HG02763 (cell line): Measurements from ENCODE around the gene MYO10.
A peak's percentile ranks its signal among the peaks of the same experiment; 100 is the strongest.
"Not testable (repeated sequence)": the region's sequence is repeated elsewhere in the genome, so short reads cannot be mapped to it uniquely, and the experiment has no call there.

ENCODE experiments used
- ATAC-seq: cut with Tn5 transposase; IDR thresholded peaks from one replicate; pipeline ENCODE4 v1.9.1; 2021; ENCODE audit warnings: mild to moderate bottlenecking, moderate library complexity; ENCODE audit not compliant: unreplicated experiment

Gene MYO10

DNA sequence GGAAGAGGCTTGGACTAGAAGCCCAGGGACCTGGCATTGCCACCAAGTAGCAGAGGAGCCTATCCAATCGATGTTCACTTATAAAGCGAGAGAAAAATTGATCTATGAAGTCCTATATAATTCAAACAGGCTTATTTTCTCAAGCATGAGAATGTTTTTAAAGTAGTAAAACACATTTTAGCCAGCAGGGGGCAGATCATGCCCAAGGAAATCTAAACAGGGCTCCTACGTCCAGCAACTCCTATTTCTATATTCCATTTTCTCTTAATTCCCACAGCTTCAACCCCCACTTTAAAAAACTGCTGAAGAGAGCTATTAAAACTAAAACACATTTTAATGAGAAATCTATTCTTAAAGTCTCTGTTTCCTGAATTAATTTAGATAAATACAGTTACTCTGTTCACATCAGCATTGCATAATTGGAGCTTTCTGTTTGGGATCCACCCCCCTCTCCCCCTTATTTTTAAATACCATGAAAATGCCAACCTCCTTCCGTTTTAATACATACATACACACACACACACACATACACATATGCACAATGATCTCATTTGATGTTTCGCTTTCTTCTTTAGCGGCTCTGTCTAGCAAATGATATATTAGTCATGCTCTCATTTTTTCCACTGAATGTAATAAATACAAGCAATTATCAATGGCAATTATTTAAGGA is 144.9 kb downstream of the MYO10 start:
- no peak for ATAC-seq

GRCh38 chr5:16788957-16789356 is 147.1 kb downstream of the MYO10 start:
- ATAC-seq = no peak

DNA sequence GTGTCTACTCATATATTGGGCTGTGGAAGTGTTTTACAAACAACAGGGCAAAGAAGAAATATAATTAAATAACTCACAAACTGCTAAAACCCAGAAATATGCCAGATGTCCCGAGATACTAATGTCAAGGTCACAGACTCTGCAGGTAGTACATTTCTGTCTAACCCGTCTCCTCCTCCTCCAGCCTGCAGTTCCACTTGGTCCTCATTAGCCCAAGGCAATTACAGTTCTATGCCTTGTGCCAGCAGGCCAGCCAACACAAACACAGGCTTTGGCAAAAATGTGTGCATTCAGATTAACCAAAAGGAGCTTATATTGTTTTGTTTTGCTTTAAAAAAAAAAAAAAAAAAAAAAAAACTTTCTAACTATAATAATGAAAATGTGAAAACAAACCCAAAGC is 148.8 kb downstream of the MYO10 start:
- no peak for ATAC-seq

DNA sequence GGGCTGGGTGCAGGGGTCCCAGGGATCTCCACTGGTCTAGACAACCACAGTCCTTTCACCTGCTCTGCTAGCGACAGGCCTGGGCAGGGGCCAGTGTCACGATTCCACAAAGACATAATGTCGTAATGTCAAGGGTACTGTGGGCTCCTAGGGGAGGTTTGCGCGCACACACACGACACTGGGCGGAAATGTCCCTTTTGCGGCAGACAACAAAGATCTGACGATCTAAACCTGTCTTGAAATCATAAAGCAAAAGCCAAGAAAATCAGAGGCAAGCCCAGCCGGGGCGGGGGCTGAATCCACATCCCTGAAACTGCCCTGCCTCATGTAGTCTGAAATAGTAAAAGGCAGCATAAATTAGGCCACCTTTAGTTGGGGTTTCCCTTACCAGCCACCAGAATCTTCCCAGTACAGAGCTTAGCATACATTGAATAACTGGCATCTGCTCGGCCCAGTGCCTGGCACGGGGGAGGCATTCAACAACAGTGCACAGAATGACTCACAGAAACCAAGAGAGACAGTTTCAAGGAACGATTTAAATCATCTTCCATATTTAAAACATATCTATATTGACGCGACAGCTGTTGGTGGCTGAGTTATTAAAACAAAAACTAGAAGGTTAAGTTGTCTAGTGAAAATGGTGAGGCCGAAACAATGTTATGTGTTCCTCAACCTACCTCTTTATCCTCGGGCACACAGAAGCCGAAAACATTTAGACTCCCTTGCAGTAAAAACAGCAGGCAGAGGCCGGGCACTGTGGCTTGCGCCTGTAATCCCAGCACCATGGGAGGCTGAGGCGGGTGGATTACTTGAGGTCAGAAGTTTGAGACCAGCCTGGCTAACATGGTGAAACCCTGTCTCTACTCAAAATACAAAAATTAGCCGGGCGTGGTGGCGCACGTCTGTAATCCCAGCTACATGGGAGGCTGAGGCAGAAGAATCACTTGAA is 151.0 kb downstream of the MYO10 start:
- peak; percentile 94 for ATAC-seq

GRCh38 chr5:16784088-16784487 is 152.0 kb downstream of the MYO10 start:
- no peak for ATAC-seq

DNA sequence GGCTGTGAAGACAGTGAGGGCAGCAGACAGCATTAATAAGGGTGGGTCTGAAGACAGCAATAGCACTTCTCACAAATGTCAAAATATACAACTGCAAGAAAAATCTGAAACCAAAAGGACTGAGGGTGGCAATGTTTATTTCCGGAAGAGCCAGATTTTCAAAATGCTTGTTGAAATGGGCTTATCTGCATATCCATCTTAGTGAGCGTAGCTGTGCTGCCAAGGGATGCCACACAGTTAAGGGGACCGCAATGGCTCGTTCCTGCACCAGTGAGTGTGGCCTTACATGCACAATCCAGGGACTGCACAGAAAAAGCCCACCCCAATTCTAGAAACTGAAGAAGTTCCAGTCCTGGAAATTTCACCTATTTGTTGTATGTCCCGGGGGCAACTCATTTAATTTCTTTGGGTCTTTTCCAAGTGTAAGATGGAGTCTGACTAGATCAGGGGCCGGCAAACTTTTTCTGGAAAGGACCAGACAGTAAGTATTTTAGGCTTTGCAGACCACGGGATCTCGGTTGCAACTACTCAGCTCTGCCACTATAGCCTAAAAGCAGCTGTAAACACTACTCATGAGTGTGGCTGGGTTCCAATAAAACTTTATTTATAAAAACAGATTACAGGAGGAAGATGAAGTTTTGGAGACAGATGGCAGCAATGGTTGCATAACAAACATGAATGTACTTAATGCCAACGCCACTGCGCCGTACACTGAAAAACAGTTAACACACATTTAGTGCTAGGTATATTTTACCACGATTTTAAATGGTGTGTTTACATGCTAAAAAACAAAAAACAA is 154.1 kb downstream of the MYO10 start:
- ATAC-seq = no peak

- no peak for ATAC-seq
Measured at GRCh38 chr5:16780325-16780724, 155.8 kb downstream of the MYO10 start.

- no peak for ATAC-seq
Measured at GRCh38 chr5:16777432-16777831, 158.7 kb downstream of the MYO10 start.

- no peak for ATAC-seq
Measured at GRCh38 chr5:16776611-16777251, 159.4 kb downstream of the MYO10 start.

DNA sequence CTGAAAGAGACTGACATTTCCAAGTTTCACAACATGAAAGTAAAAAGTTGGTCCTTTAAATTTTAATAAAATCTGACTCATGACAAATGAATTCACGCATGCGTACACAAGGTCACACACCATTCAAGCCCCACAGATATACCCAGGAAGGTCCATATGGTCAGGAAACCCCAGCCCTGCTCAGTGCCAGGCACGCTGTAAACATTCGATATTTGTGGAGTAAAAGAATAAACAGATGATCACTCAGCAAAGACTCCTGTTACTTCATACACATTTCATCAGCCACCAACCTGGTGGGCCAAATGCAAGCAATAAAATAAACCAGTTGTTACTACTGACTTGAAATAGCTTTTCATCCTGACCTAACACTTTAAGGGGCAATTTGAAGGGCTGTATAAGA is 161.3 kb downstream of the MYO10 start:
- no peak for ATAC-seq

DNA sequence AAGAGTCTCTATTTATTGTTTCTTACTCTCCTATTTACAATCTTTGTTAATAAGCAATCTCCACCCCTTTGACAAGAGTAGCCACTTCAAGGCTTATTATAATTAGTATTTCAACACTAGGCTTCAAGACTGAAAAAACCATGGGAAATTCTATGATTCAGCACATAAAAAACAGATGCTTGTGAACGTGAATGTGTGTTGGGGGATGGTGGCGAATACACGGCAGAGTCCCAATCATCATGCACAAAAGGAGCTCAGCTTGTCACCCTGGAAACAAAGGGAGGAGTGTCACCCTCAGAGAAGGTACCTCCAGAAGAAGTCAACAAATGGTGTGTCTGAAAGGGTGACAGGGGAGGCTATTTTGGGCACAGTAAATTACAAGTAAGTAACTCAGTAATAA is 162.1 kb downstream of the MYO10 start:
- no peak for ATAC-seq

DNA sequence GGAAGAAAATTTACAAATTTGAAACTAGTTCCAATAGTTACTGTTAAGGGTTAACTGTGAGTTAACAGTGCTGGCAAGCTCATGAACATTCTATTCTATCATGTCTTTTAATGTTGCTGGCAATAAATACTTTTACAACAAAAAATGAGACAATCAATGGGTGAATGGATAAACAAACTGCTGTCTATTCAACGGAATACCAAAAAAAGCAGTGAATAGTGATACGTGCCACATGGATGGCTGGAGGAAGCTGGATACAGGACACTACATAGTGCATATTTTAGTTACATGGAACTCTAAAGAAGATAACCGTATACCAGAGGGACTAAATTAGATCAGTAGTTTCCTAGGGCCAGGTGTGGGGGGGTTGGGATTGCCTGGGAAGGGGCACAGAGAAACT is 163.5 kb downstream of the MYO10 start:
- ATAC-seq = no peak

DNA sequence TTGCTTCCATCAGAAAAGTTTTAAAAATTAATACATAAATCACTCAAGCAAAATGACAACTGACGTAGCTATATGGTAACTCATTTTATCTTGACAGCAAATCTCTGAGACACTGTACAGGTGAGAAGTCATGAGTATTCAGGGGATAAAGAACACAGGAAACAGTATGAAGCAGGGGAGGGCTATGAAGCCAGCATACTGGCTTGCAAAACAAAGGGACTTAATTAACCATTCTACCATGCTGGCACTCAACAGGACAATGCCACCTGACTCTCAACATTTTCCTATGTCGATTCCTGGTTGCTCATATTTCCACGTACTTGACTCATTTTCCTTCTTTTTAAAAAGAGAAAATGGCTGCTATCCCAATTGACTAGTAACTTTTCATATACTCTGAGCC is 167.9 kb downstream of the MYO10 start:
- ATAC-seq = no peak

DNA sequence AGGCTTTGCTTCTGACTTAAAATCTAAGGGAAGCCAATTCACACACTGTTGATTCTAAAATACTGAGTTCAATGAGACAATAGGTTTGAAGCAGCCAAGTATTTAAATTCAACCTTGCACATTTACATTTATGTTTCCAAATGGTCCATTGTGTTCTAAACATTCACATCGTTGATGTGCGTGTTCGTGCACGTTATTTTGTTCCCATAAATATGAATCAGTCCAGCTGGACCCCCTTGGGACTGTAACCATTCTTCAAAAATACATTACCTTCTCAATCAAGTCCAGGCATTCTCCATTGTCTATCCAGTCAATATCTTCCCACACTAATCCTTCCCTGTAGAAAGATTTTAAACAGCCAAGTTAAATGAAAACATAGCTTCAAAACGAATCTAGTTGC is 172.9 kb downstream of the MYO10 start:
- no peak for ATAC-seq

DNA sequence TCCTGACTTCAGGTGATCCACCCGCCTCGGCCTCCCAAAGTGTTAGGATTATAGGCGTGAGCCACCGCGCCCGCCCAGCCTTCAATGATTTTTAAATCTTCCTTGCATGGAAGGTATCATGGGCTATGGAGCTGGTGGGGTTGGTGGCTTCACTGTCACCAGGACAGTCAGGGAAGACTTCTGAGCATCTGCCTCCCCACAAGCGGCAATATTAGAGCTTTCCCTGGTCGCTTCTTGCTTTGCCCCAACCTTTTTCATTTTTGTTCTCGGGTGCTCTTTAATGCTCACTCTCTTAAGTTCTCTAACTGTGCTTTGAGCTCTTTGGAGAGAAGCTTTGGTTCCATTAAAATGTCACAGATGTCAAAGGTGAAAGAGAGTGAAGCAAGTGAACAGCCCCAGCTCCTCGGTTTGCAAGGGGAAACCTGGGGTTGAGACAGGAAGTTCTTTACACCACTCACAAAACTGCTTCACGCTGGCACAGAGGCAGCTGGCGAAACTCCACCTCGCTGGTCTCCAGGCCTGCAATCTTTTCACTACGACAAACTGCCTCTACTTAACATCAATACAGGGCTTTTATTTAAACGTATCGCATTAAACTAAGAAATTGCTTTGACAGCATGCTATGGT is 176.8 kb downstream of the MYO10 start:
- peak; percentile 96 for ATAC-seq

GRCh38 chr5:16757989-16758501 is 178.0 kb downstream of the MYO10 start:
- no peak for ATAC-seq

DNA sequence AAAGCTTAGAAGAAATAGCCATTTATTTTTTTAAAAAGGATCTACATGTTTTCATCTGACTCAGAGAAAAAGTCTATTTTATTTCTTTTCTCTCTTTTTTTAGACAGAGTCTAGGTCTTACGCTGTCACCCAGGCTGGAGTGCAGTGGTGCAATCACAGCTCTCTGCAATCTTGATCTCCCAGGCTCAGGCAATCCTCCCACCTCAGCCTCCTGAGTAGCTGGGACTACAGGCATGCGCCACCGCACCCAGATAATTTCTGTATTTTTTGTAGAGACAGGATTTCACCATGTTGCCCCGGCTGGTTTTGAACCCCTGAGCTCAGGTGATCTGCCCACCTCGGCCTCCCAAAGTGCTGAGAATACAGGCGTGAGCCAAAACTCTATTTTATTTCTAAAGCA is 178.5 kb downstream of the MYO10 start:
- not testable (repeated sequence) for ATAC-seq

DNA sequence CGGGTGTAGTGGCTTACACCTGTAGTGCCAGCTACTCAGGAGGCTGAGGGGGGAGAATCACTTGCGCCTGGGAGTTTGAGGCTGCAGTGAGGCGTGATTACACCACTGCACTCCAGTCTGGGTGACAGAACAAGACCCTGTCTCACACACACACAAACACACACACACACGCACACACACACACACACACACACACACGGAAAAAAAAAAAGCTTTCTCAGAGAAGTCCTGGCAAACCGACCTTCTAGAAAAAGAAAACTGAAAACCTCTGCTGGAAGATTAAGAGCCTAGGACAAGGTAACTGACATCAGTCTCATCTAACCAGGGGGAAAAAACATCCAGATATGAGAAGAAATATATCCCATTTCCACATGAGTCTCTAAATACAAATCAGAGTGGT is 178.9 kb downstream of the MYO10 start:
- ATAC-seq = no peak

DNA sequence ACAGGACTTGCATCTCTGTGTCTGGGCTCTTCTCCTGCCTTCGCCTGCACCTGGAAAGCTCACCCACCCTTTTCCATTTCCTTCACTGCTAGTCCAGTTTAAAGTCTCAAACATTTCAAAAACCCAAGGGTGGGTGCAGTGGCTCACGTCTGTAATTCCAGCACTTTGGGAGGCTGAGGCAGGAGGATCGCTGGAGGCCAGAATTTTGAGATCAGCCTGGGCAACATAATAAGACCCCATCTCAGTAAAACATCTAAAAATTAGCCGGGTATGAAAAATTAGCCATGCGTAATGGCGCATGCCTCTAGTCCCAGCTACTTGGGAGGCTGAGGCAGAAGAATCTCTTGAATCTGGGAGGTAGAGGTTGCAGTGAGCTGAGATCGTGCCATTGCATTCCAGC is 179.4 kb downstream of the MYO10 start:
- ATAC-seq = no peak

DNA sequence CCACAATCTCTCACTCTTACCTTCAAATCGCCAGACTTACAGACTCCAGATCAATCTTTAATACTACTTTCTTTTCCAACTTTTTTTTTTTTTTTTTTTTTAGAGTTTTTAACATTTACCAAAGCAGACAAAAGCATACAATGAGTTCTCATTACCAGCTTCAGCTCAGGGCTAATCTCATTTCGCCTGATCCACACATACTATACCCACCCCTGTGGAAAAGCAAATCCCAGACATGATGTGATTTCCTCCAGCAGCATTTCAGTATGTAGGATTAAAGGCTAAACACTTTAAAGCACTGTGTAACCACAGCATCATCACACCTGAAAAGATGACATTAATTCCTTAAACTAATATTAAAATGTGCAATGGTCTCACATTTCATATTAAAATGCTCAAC is 180.4 kb downstream of the MYO10 start:
- no peak for ATAC-seq
